ENCODE measurements around the gene B3GALNT2.

DNA sequence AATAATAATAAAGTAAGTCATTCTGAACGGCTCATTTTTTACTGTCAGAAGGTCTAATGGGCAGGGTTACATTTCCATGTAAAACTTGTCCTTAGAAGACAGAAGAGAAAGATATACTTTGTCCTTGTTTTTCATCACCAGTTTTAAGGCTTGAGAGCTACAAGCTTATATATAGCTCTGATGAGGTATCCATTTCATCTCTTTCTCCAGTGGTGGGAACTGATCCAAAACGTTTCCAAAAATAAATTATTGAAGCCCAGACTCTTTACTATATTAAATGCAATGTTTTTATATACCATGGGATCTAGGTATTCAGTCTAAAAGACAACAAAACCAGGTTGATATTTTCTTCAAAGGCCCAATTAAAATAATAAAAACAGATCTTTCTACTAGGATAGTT lies 8.7 kb downstream of the B3GALNT2 start:
- no peak for TF ChIP-seq TEAD4 (IDR thresholded peaks at IDR 0.05)
- no peak for TF ChIP-seq TAF1 (IDR thresholded peaks at IDR 0.05; ENCODE audit: low read depth)
- no peak for TF ChIP-seq EP300 (IDR thresholded peaks at IDR 0.05; ENCODE audit: borderline replicate concordance)
- TF ChIP-seq ZBTB7A (IDR thresholded peaks at IDR 0.05; ENCODE audit: low read depth), result no peak
- no peak for TF ChIP-seq TCF12 (IDR thresholded peaks at IDR 0.05; ENCODE audit: low read depth)
- TF ChIP-seq, protein P1, sequence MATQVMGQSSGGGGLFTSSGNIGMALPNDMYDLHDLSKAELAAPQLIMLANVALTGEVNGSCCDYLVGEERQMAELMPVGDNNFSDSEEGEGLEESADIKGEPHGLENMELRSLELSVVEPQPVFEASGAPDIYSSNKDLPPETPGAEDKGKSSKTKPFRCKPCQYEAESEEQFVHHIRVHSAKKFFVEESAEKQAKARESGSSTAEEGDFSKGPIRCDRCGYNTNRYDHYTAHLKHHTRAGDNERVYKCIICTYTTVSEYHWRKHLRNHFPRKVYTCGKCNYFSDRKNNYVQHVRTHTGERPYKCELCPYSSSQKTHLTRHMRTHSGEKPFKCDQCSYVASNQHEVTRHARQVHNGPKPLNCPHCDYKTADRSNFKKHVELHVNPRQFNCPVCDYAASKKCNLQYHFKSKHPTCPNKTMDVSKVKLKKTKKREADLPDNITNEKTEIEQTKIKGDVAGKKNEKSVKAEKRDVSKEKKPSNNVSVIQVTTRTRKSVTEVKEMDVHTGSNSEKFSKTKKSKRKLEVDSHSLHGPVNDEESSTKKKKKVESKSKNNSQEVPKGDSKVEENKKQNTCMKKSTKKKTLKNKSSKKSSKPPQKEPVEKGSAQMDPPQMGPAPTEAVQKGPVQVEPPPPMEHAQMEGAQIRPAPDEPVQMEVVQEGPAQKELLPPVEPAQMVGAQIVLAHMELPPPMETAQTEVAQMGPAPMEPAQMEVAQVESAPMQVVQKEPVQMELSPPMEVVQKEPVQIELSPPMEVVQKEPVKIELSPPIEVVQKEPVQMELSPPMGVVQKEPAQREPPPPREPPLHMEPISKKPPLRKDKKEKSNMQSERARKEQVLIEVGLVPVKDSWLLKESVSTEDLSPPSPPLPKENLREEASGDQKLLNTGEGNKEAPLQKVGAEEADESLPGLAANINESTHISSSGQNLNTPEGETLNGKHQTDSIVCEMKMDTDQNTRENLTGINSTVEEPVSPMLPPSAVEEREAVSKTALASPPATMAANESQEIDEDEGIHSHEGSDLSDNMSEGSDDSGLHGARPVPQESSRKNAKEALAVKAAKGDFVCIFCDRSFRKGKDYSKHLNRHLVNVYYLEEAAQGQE (IDR thresholded peaks at IDR 0.05; ENCODE audit: low read depth), result no peak
- no peak for TF ChIP-seq NFIC (IDR thresholded peaks at IDR 0.05)
- no peak for TF ChIP-seq CREB1 (IDR thresholded peaks at IDR 0.05; ENCODE audit: low read depth)
- TF ChIP-seq, protein P2, sequence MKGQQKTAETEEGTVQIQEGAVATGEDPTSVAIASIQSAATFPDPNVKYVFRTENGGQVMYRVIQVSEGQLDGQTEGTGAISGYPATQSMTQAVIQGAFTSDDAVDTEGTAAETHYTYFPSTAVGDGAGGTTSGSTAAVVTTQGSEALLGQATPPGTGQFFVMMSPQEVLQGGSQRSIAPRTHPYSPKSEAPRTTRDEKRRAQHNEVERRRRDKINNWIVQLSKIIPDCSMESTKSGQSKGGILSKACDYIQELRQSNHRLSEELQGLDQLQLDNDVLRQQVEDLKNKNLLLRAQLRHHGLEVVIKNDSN (IDR thresholded peaks at IDR 0.05), result no peak
- no peak for TF ChIP-seq YY1 (IDR thresholded peaks at IDR 0.05; ENCODE audit: low read depth)
- TF ChIP-seq, protein P3, sequence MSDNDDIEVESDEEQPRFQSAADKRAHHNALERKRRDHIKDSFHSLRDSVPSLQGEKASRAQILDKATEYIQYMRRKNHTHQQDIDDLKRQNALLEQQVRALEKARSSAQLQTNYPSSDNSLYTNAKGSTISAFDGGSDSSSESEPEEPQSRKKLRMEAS (IDR thresholded peaks at IDR 0.05), result no peak
- TF ChIP-seq RAD21 (IDR thresholded peaks at IDR 0.05; ENCODE audit: low read depth), result no peak
- TF ChIP-seq CEBPB (IDR thresholded peaks at IDR 0.05), result no peak

Measured in Ishikawa (cell line).